Tibial nerve (tissue), 4 donors: ENCODE data around the gene SMPD1.

Experiments
- CTCF ChIP-seq, 5 experiments: fragments of 200-600 bp in 3 of 5; fragments of 450-650 bp in 2 of 5; sonication (generic) in 3 of 5; IDR thresholded peaks; one replicate each; pipeline ENCODE4 v1.5.1; 2016 to 2019; ENCODE audit warnings: antibody characterized with exemption in 5 of 5, mild to moderate bottlenecking in 3 of 5, moderate library complexity in 2 of 5
- EP300 ChIP-seq, 2 donors: sonication (generic); formaldehyde crosslinking; IDR thresholded peaks; one replicate each; pipeline ENCODE4 v1.6.1; 2017; ENCODE audit warnings: antibody characterized with exemption in 2 of 2, mild to moderate bottlenecking in 1 of 2
- POLR2A ChIP-seq, 2 donors: fragments of 450-650 bp; IDR thresholded peaks; one replicate each; pipeline ENCODE4 v1.6.1; 2017; ENCODE audit warnings: antibody characterized with exemption in 2 of 2, mild to moderate bottlenecking in 2 of 2, moderate library complexity in 2 of 2

DNA sequence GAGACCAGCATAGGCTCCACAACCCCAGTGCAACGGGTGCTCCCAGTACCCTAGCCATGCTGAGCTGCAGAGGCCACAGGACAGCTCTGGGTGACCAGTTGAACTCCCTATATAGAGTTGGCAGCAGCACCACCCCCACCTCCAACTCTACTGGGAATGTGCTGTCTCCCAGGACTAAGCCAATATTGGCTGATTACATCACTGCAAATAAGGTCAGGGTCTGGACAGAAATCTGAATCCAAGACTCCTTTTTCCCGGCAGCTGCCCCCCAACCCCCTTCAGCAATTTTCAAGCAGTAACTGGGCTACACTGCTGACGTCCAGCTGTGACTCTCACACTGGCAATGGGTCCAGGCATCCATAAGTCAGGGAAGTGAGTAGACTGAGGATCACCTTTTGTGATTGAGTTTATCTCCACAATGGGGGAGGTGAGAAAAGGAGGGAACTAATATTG is 50.7 kb downstream of the SMPD1 start, which contains the start of gene HPX:
- TF ChIP-seq CTCF (IDR thresholded peaks at IDR 0.05): no peak
- TF ChIP-seq EP300 (IDR thresholded peaks at IDR 0.05): no peak
- TF ChIP-seq POLR2A (IDR thresholded peaks at IDR 0.05): no peak
